DMS53 (cell line): Measurements from ENCODE around the gene ANKMY1.

Experiments used
- DNase-seq: peaks from one replicate; lab custom pipeline; 2025; lab: John Stamatoyannopoulos, UW

The ANKMY1 gene

DNA sequence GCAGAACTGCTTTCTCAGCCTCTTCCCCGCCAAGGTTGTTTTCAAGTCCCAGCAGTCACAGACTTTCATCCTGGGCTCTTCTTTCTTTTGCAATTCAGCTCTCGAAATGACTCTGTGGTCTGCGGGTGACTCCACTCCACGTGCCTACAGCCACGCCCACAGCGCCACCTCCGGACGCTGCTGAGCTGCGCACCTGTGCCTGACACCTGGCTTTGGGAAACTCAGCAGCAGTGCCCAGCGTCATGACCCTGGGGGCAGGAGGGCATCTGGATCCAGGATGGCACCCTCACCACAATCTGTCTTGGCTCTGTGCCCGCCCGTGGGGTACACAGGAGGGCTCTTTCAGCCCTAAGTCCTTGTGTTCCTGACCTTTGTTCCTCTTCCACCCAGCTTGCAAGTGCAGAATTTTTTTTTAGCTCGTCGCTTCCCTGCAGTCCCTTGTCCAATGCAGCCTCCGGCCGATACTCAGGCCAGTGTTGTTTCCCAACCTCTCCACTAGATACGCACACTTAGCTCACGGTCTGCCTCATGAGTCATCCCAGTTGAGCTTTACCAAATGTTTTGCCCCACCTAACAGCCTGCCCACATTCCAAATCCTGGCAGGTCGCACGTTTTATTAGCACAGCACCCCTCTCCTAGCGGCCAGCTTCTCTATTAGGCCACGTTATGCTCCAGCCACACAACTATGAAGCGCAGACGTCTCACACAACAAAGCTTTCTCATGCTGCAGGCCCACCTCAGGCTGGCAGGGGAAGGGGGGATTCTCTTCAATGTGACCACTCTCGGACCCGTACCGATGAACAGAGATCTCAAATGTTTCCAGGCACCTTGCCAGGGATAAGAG, 22.2 kb upstream of the ANKMY1 start:
- peak; percentile 92 for DNase-seq

DNA sequence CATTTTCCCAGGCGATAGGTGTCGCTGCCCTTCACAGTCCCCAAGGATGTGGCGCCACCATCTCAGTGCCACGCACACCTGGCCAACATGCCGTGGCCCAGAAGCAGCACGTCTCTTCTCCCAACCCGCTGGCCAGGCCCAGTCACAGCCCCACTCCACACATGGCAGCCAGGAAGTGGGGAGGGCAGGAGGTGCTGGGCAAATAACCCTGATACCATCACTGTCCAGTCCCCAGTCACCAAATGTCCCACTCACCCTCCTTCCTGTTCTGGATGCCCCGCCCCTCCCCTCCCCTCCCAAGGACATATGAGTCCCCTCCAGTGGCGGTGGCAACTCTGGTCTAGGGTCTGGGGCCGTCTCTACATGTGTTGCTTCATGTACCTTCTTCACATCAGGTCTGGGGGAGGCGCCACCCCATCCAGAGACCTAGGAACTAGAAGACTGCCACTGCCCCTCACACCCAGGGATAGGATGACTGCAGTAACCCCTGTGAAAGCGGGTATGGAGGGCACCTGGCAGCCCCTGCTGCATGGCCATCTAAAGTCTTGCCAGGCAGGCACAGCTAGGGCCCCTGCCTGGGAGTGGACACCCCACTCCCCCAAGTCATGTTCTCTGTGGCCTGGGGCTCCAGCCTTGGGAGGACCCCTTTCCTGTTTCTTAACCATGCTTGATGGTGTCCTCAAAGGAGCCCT, 21.4 kb upstream of the ANKMY1 start:
- no peak for DNase-seq

DNA sequence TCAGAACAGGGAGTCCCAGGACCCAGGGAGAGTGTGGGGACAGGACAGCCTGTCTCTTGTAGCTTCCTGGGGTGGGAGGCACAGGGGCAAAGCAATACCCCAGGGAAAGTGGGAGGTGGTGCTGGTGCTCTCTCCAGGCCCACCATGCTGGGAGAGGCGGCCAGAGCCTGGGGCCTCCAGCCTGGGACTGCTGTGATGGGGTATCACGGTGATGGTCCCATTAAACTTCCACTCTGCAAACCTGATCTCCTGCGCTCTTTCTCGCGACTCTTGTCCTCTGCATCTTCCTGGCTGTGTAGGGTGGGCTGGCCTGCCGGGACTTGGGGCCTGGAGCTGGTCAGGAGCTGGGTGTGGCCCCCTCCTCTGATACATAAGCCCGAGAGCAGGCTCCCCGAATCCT, 20.7 kb upstream of the ANKMY1 start:
- no peak for DNase-seq

- no peak for DNase-seq
Observed at GRCh38 chr2:240578110-240578450, 20.3 kb upstream of the ANKMY1 start.

DNA sequence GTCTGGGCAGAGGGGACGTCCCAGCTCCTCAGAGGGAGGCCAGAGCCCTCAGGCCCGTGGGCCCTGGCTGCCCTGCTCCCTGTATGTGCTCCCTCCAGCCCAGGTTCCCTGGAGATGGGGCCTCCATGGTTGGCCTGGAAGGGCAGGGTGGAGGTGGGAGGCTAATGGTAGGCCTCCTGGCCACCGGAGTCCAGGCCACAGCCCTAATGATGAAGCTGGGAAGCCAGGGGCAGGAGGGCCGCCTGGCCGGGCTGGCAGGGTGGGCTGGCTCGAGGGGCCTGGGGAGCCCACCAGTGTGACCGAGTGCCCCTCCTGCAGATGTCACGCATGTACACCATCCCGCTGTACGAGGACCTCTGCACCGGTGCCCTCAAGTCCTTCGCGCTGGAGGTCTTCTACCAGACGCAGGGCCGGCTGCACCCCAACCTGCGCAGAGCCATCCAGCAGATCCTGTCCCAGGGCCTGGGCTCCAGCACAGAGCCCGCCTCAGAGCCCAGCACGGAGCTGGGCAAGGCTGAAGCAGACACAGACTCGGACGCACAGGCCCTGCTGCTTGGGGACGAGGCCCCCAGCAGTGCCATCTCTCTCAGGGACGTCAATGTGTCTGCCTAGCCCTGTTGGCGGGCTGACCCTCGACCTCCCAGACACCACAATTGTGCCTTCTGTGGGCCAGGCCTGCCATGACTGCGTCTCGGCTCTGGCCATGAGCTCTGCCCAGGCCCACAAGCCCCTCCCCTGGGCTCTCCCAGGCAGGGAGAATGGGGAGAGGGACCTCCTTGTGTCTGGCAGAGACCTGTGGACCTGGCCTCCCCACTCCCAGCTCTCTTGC, 19.7 kb upstream of the ANKMY1 start:
- no peak for DNase-seq

- no peak for DNase-seq
Observed at GRCh38 chr2:240576436-240577205, 18.8 kb upstream of the ANKMY1 start.

GRCh38 chr2:240576036-240576435, 18.2 kb upstream of the ANKMY1 start:
- no peak for DNase-seq

- no peak for DNase-seq
Observed at GRCh38 chr2:240575101-240575965, 17.5 kb upstream of the ANKMY1 start.

DNA sequence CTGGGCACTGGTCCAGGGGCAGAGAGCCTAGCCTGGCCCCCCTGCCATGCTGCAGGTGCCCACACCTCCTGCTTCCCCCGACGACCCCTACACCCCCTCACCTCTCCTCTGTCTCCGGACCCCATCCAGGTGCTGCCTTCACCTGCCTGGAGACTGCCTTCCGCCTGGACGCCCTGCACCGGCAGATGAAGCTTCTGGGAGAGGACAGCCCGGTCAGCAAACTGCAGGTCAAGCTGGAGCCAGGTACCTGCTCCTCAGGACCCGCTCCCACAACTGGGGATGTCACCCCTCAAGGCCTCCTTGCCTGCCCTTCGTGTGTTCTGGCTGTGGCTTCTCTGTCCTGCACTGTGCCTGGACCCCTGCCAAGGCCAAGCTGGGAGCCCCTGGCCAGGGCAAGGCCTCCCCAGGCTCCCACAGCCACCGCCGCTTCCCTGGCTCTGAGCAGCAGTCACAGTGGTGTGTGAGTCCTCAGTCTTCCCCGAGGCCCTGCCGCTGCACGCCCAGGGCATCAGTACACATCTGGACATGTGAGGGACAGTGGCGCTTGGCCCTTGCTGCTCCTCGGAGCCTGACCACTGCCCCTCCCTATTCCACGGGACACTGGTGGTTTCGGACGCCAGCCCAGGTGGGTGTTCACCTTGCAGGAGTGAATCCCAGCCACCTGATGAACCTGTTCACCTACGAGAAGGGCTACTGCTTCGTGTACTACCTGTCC, 16.8 kb upstream of the ANKMY1 start:
- no peak for DNase-seq

DNA sequence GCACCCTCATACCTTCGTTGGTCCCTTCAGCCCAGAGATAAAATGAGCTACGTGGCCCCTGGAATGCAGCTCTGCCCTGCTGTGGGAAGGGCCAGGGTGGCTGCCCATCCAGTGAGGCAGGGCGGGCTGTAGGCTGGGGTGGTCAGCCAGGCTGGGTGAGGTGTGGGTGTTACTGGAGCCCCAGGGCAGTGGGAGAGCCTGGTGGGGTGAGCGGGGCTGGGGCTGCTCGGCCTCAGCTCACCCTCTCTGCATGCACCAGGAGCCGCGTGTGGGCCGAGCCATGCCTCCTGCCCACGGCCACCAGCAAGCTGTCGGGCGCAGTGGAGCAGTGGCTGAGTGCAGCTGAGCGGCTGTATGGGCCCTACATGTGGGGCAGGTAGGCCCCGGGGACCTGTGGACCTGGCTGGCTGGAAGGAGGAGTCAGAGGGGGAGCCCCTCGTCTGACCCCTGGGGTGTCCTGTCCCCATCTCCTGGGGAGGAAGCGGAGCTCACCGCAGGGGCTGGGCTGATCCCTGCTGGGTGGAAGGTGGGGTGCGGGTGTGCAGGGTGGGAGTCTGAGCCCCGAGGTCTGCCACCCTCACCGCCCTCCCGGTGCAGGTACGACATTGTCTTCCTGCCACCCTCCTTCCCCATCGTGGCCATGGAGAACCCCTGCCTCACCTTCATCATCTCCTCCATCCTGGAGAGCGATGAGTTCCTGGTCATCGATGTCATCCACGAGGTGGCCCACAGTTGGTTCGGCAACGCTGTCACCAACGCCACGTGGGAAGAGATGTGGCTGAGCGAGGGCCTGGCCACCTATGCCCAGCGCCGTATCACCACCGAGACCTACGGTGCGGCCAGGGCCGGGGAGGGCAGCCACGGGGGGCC, 16.0 kb upstream of the ANKMY1 start:
- no peak for DNase-seq

DNA sequence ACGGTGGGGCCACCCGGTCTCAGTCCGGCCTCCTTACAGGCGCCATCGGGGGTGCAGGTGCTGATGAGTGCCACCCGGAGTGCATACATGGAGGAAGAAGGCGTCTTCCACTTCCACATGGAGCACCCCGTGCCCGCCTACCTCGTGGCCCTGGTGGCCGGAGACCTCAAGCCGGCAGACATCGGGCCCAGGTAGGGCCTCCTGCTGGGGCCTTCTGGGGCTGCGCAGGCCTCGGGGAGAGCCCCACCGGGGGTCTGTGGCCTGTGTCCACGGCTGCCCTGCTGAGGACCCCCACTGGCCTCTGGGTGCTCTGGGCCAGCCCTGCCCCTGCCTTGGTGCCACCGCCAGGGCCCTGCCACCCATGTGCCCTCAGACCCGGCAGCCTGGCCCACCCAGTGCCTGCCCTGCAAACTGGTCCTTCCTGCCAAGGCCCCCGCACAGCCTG, 15.3 kb upstream of the ANKMY1 start:
- no peak for DNase-seq

DNA sequence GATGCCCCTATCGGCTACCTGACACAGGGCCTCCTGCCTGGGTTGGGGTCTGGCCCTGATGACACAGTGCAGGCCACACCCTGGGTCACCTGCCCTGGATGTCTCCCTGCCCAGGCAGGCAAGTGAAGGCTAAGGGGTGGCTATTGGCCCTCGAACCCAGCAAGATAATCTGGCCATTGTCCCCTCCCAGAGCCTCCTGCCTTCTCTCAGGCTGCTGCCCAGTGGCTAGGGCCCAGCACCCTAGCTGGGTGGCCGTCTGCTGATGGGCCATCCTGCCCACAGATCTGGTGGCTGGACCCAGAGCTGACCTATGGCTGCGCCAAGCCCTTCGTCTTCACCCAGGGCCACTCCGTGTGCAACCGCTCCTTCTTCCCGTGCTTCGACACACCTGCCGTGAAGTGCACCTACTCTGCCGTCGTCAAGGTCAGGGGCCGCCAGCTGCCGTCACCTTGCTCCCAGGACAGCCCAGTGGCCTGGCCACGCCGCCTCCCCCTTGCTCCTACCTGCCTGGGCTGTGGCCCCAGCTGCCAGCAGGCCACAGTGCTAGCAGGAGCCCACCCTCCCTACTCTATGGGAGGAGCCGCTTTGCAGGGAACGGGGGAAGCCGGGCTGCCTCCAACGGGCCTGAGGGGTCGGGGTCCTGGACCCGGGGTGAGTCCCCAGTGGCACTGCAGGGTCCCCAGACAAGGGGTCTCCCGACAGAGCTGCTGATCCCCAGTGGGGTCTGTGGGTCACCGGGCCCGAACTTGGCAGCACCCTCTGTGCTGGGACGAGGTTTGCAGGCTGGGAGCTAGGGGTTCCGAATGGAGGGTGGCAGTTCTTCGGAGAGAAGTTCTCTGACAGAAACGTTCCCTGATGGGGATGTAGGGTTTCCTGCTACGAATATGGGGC, 14.6 kb upstream of the ANKMY1 start:
- DNase-seq: no peak

GRCh38 chr2:240571314-240571973, 13.7 kb upstream of the ANKMY1 start:
- DNase-seq: no peak

- no peak for DNase-seq
Observed at GRCh38 chr2:240570531-240571313, 12.9 kb upstream of the ANKMY1 start.

DNA sequence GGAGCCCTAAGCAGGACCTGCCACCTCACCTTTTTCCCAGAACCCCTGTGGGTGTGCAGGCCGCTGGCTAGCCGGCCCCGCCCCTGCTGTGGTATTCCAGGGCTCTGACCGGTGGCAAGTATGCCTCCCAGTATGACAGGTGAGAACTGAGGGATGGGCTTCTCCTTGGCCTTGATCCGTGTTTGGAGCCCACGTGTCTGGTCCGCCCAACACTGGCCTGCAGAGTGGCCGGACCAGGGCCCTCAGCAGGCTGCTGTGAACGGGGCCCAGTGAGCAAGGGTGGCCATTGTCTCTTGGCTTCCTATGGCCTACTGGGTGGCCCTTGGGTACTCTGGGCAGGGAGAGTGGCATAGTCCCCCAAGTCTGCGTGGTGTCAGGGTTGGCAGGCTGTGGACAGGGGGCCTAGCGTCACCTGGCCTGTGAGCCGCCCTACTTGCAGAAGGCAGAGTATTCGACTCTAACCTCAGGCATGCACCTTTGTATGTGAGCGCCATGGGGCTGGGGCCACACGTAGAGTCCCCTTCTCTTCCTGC, 12.3 kb upstream of the ANKMY1 start:
- DNase-seq: no peak

DNA sequence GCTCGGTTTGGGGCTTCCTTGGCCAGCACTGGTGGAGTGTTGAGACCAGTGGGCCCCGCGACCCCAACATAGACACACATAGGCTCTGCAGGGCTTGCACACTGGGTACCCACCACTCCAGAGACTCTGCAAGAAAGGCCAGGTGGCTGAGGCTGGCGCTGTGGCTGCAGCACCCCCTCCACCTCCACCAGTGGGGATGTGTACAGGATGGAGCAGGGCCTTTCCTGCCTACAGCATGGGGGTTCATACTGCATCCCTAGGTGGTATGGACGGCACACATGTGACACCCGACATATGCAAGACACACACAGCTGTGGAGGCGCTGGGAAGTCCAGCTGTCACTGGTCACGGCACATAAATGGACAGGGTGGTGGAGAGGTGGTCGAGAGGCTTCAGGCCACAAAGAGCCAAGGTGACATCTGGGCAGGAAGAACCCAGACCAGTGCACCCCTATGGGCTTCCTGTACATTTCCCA, 11.8 kb upstream of the ANKMY1 start:
- DNase-seq: no peak
